COLO829 (cell line): ENCODE measurements around the gene SNRPN.
"Not testable (repeated sequence)": the region's sequence is repeated elsewhere in the genome, so short reads cannot be mapped to it uniquely, and the experiment has no call there.

Experiments used
- DNase-seq: peaks from one replicate; pipeline ENCODE4 v3.0.0; 2012; ENCODE audit warnings: low spot score

SNRPN gene

GRCh38 chr15:24954783-24955530 lies at the start of gene SNRPN, which contains the start of gene SNURF:
TSS of gene SNRPN (plus strand) at chr15:24954987. CDS start at chr15:24974454, 19,467 bp downstream.
TSS of gene SNURF (plus strand) at chr15:24954987. CDS start at chr15:24955049, 62 bp downstream.
- DNase-seq: no peak

- DNase-seq: no peak
These were observed 38.3 kb upstream of the SNRPN start for GRCh38 chr15:24916305-24917009.

- no peak for DNase-seq
These were observed 37.4 kb upstream of the SNRPN start for GRCh38 chr15:24917431-24917830.

- DNase-seq: no peak
These were observed 35.3 kb upstream of the SNRPN start for GRCh38 chr15:24919446-24919845.

GRCh38 chr15:24922781-24923180 lies 32.0 kb upstream of the SNRPN start:
- not testable (repeated sequence) for DNase-seq

GRCh38 chr15:24924153-24924552 lies 30.6 kb upstream of the SNRPN start:
- DNase-seq: no peak

GRCh38 chr15:24924621-24925020 lies 30.2 kb upstream of the SNRPN start:
- DNase-seq: no peak

- not testable (repeated sequence) for DNase-seq
These were observed 22.7 kb upstream of the SNRPN start for GRCh38 chr15:24931874-24932732.

GRCh38 chr15:24933716-24934115 lies 21.1 kb upstream of the SNRPN start:
- DNase-seq: no peak

- DNase-seq: not testable (repeated sequence)
These were observed 16.6 kb upstream of the SNRPN start for GRCh38 chr15:24938224-24938623.

GRCh38 chr15:24940236-24940635 lies 14.6 kb upstream of the SNRPN start:
- DNase-seq: no peak

GRCh38 chr15:24943361-24943760 lies 11.4 kb upstream of the SNRPN start:
- DNase-seq: no peak

GRCh38 chr15:24944954-24945353 lies 9.8 kb upstream of the SNRPN start:
- no peak for DNase-seq

- no peak for DNase-seq
These were observed 9.1 kb upstream of the SNRPN start for GRCh38 chr15:24945711-24946110.

- no peak for DNase-seq
These were observed 6.3 kb upstream of the SNRPN start for GRCh38 chr15:24948495-24948894.

GRCh38 chr15:24955531-24955921 lies 739 bp downstream of the SNRPN start:
- no peak for DNase-seq

GRCh38 chr15:24956111-24956838 lies 1.5 kb downstream of the SNRPN start:
- no peak for DNase-seq

GRCh38 chr15:24957691-24958090 lies 2.9 kb downstream of the SNRPN start:
- no peak for DNase-seq

- no peak for DNase-seq
These were observed 7.2 kb downstream of the SNRPN start for GRCh38 chr15:24961967-24962366.

- no peak for DNase-seq
These were observed 8.1 kb downstream of the SNRPN start for GRCh38 chr15:24962880-24963279.

- DNase-seq: no peak
These were observed 11.7 kb downstream of the SNRPN start for GRCh38 chr15:24966364-24967103.
